SK-N-SH (cell line): ENCODE measurements around the gene LIN28B. TPM values are rescaled to one million over a fixed set of nuclear protein-coding genes. Genes with fewer than 3 reads are reported as not detected.
"Not testable (repeated sequence)": the region's sequence is repeated elsewhere in the genome, so short reads cannot be mapped to it uniquely, and the experiment has no call there.

Experiments
- CTCF ChIA-PET: fragments of 300-600, 350-600 bp; formaldehyde crosslinking; extraction: SDS; loops from one replicate; lab custom pipeline; 2021; lab: Yijun Ruan, JAX
- POLR2A ChIA-PET: fragments of 350-600 bp; sonication (Branson Sonifier 250); formaldehyde crosslinking; extraction: SDS; loops from one replicate; lab custom pipeline; 2020; ENCODE audit warnings: antibody characterized with exemption, inconsistent platforms; lab: Yijun Ruan, JAX
- DNase-seq: peaks from one replicate; pipeline ENCODE4 v3.0.0; 2012
- H2AFZ ChIP-seq: fragments of 200-600 bp; sonication (generic); 2 replicates; pipeline ENCODE4 v1.8.1; 2016; ENCODE audit warnings: antibody characterized with exemption, mild to moderate bottlenecking, low read depth
- H3F3A ChIP-seq: fragments of 200-600 bp; sonication (generic); replicated peaks from 2 replicates; pipeline ENCODE3; 2016; ENCODE audit warnings: antibody characterized with exemption, mild to moderate bottlenecking; ENCODE audit not compliant: insufficient read depth
- H3K27ac ChIP-seq, 2 experiments: fragments of 200-500 bp in 1 of 2; fragments of 200-600 bp in 1 of 2; sonication (Bioruptor generic) in 1 of 2; sonication (generic), shearing (Covaris generic) in 1 of 2; 2 replicates each; pipeline versions ENCODE4 v1.5.1 to v1.6.1; 2014 to 2016; ENCODE audit warnings: low read depth in 2 of 2, inconsistent platforms in 1 of 2, low read length in 1 of 2, mild to moderate bottlenecking in 1 of 2, mixed read lengths in 1 of 2
- H3K27me3 ChIP-seq: fragments of 200-600 bp; sonication (generic), shearing (Covaris generic); 2 replicates; pipeline ENCODE4 v1.6.1; 2016; ENCODE audit warnings: mixed run types; ENCODE audit not compliant: insufficient read depth
- H3K36me3 ChIP-seq, 2 experiments: fragments of 200-500 bp in 1 of 2; fragments of 200-600 bp in 1 of 2; sonication (Bioruptor generic) in 1 of 2; sonication (generic) in 1 of 2; replicated peaks in 1 of 2; 2 replicates each; pipeline versions ENCODE3 to v1.5.1; 2014 to 2016; ENCODE audit warnings: low read length in 1 of 2, mild to moderate bottlenecking in 1 of 2; ENCODE audit not compliant: insufficient read depth in 2 of 2, control insufficient read depth in 1 of 2
- H3K4me1 ChIP-seq, 2 experiments: fragments of 200-500 bp in 1 of 2; fragments of 200-600 bp in 1 of 2; sonication (Bioruptor generic) in 1 of 2; sonication (generic), shearing (Covaris generic) in 1 of 2; 2 replicates each; pipeline versions ENCODE4 v1.5.1 to v1.6.1; 2014 to 2016; ENCODE audit warnings: low read depth in 1 of 2, low read length in 1 of 2, mixed run types in 1 of 2; ENCODE audit not compliant: insufficient read depth in 2 of 2, control insufficient read depth in 1 of 2
- H3K4me2 ChIP-seq: fragments of 200-600 bp; sonication (generic), shearing (Covaris generic); 2 replicates; pipeline ENCODE4 v1.6.1; 2017; ENCODE audit warnings: mixed run types
- H3K4me3 ChIP-seq, 2 experiments: fragments of 200-500 bp in 1 of 2; fragments of 200-600 bp in 1 of 2; sonication (Bioruptor generic) in 1 of 2; sonication (generic), shearing (Covaris generic) in 1 of 2; 2 replicates each; pipeline versions ENCODE4 v1.5.1 to v1.8.1; 2014 to 2016; ENCODE audit warnings: low read depth in 2 of 2, inconsistent platforms in 1 of 2, low read length in 1 of 2, mild to moderate bottlenecking in 1 of 2, mixed read lengths in 1 of 2, moderate library complexity in 1 of 2
- H3K79me2 ChIP-seq: fragments of 200-600 bp; sonication (generic); 2 replicates; pipeline ENCODE4 v1.8.1; 2017; ENCODE audit warnings: mild to moderate bottlenecking; ENCODE audit not compliant: insufficient read depth
- H3K9ac ChIP-seq: fragments of 200-600 bp; sonication (generic); 2 replicates; pipeline ENCODE4 v1.6.1; 2017; ENCODE audit warnings: mixed run types
- H3K9me2 ChIP-seq: fragments of 200-600 bp; sonication (generic); 2 replicates; pipeline ENCODE4 v1.6.1; 2017; ENCODE audit warnings: mixed run types
- H3K9me3 ChIP-seq: fragments of 200-600 bp; sonication (generic); 2 replicates; pipeline ENCODE4 v1.6.1; 2017; ENCODE audit warnings: mixed run types, mild to moderate bottlenecking, moderate library complexity
- H4K20me1 ChIP-seq: fragments of 200-600 bp; sonication (generic); 2 replicates; pipeline ENCODE4 v1.6.1; 2017; ENCODE audit warnings: mild to moderate bottlenecking, mixed run types; ENCODE audit not compliant: insufficient read depth
- ELF1 ChIP-seq: IDR thresholded peaks from 2 replicates; pipeline ENCODE4 v1.4.0; 2012
- FOXJ3 ChIP-seq: sonication (generic); formaldehyde crosslinking; IDR thresholded peaks from 2 replicates; pipeline ENCODE4 v1.5.1; 2020; ENCODE audit warnings: mild to moderate bottlenecking, missing genetic modification reagents
- GATA2 ChIP-seq: sonication (generic); formaldehyde crosslinking; IDR thresholded peaks from 2 replicates; pipeline ENCODE4 v1.5.0; 2020; ENCODE audit warnings: mild to moderate bottlenecking, missing genetic modification reagents
- MEF2A ChIP-seq: IDR thresholded peaks from 2 replicates; pipeline ENCODE4 v1.4.0; 2012; ENCODE audit warnings: low read depth, borderline replicate concordance
- NRF1 ChIP-seq: IDR thresholded peaks from 2 replicates; pipeline ENCODE4 v1.6.1; 2012; ENCODE audit warnings: low read depth, mild to moderate bottlenecking, low read length
- POLR2AphosphoS5 ChIP-seq: IDR thresholded peaks from 2 replicates; pipeline ENCODE4 v1.6.1; 2012; ENCODE audit warnings: low read depth, low read length
- RXRA ChIP-seq: IDR thresholded peaks from 2 replicates; pipeline ENCODE4 v1.4.0; 2012; ENCODE audit warnings: low read depth, mild to moderate bottlenecking, borderline replicate concordance
- SMC3 ChIP-seq: IDR thresholded peaks from 2 replicates; pipeline ENCODE4 v1.6.1; 2012; ENCODE audit warnings: low read depth, low read length, improper control_type of control experiment
- WGBS: methylation state at CpG from one replicate; pipeline ENCODE4 v1.1.6; 2017; ENCODE audit warnings: low lambda C conversion rate; 5-methylcytosine and 5-hydroxymethylcytosine counted together
- polyA plus RNA-seq, 3 experiments: library from polyadenylated mRNA; depleted of rRNA; stranded (reverse); fragments of >200 nt; gene quantifications; 2 replicates each; pipeline ENCODE4 v1.2.3, GENCODE V29; 2012
- TF ChIP-seq, protein P1 (sequence below): fragments of 200-600 bp; sonication (generic); IDR thresholded peaks from 2 replicates; pipeline ENCODE4 v1.6.1; 2017; ENCODE audit warnings: antibody characterized with exemption, mild to moderate bottlenecking, moderate library complexity
- TF ChIP-seq, protein P2 (sequence below): IDR thresholded peaks from 2 replicates; pipeline ENCODE4; 2012
- TF ChIP-seq, protein P3 (sequence below): fragments of 150-350 bp; IDR thresholded peaks from 2 replicates; pipeline ENCODE4 v1.6.1; 2016; ENCODE audit warnings: mild to moderate bottlenecking, low read depth, low read length

Gene LIN28B
- polyA plus RNA-seq, 1 of the 3 experiments (the other 2 are of a cell fraction): 0.67 TPM

DNA sequence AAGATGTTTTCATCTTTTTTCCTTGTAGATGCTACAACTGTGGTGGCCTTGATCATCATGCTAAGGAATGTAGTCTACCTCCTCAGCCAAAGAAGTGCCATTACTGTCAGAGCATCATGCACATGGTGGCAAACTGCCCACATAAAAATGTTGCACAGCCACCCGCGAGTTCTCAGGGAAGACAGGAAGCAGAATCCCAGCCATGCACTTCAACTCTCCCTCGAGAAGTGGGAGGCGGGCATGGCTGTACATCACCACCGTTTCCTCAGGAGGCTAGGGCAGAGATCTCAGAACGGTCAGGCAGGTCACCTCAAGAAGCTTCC lies 121.4 kb downstream of the LIN28B start:
- TF ChIP-seq NRF1 (no peak), FOXJ3 (CRISPR knock-in tag) (no peak), POLR2AphosphoS5 (no peak), RXRA (no peak), GATA2 (no peak)
- H3K27me3 ChIP-seq: no peaks in the 10 kb centered on the region
- POLR2A ChIA-PET: interaction anchor here (0.6 kb wide), 1 partner anchor 81 kb away, joined by 3 read pairs; no protein-coding TSS in a partner anchor
- peaks cover 0 to 6% of the 10 kb centered on the region in 2 experiments; a peak in 2 of 4 replicates for H3K4me1 ChIP-seq
- 67% methylated on average over 6 of the region's 6 CpGs for WGBS
- no peaks in the 10 kb centered on the region for H4K20me1 ChIP-seq
- no peak overlapping the region for H3K4me3 ChIP-seq
- CTCF ChIA-PET: interaction anchor here (0.6 to 4.7 kb wide), 49 partner anchors 9 to 394 kb away, joined by 3 to 54 read pairs (median 6); partner anchors contain the start of genes HACE1, LIN28B and PREP
- no peaks in the 10 kb centered on the region for H3K79me2 ChIP-seq
- H3K9me3 ChIP-seq: no peaks in the 10 kb centered on the region
- H3K9me2 ChIP-seq: no peaks in the 10 kb centered on the region
- H3K36me3 ChIP-seq: peaks cover 0 to 11% of the 10 kb centered on the region in 2 experiments
- DNase-seq: no peak
- H3K9ac ChIP-seq: no peak overlapping the region
- no peak overlapping the region for H2AFZ ChIP-seq
- no peaks in the 10 kb centered on the region for H3F3A ChIP-seq
- H3K27ac ChIP-seq: no peak overlapping the region; a peak in 1 of 4 replicates
- H3K4me2 ChIP-seq: no peak overlapping the region

DNA sequence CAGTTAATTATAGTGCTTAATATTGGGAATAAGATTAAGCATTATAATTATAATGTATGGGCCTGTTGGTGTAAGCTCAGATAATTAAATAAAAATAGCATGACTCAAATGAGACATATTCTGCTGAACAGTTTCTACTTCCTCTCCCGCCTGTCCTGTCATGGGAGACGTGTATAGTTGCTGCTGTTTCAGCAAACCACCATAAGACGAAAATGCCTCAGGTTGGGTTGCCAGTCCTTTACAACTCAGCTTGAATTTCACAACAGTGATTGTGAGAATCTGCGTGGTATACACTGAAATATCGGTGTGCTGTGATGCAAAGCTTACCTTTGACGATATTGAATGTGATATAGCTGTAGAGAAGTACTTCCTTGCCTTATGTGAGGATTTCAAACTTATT lies 123.4 kb downstream of the LIN28B start:
- WGBS: 90% methylated on average over 6 of the region's 6 CpGs
- peaks cover 0 to 6% of the 10 kb centered on the region in 2 experiments; a peak in 2 of 4 replicates for H3K4me1 ChIP-seq
- H3K27ac ChIP-seq: no peak overlapping the region
- POLR2A ChIA-PET: no interaction called here
- H3K9ac ChIP-seq: no peak overlapping the region
- no peaks in the 10 kb centered on the region for H3K9me3 ChIP-seq
- no peak overlapping the region for H2AFZ ChIP-seq
- no peak overlapping the region for H3K4me3 ChIP-seq
- H3K4me2 ChIP-seq: no peak overlapping the region
- no peaks in the 10 kb centered on the region for H3K9me2 ChIP-seq
- CTCF ChIA-PET: interaction anchor here (0.5 to 4.7 kb wide), 8 partner anchors 14 to 283 kb away, joined by 3 to 54 read pairs (median 14); no protein-coding TSS in a partner anchor
- no peaks in the 10 kb centered on the region for H3K79me2 ChIP-seq
- TF ChIP-seq SMC3: no peak
- no peak for TF ChIP-seq ELF1
- no peak for TF ChIP-seq MEF2A
- TF ChIP-seq, protein P1, sequence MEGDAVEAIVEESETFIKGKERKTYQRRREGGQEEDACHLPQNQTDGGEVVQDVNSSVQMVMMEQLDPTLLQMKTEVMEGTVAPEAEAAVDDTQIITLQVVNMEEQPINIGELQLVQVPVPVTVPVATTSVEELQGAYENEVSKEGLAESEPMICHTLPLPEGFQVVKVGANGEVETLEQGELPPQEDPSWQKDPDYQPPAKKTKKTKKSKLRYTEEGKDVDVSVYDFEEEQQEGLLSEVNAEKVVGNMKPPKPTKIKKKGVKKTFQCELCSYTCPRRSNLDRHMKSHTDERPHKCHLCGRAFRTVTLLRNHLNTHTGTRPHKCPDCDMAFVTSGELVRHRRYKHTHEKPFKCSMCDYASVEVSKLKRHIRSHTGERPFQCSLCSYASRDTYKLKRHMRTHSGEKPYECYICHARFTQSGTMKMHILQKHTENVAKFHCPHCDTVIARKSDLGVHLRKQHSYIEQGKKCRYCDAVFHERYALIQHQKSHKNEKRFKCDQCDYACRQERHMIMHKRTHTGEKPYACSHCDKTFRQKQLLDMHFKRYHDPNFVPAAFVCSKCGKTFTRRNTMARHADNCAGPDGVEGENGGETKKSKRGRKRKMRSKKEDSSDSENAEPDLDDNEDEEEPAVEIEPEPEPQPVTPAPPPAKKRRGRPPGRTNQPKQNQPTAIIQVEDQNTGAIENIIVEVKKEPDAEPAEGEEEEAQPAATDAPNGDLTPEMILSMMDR: no peak
- TF ChIP-seq, protein P2, sequence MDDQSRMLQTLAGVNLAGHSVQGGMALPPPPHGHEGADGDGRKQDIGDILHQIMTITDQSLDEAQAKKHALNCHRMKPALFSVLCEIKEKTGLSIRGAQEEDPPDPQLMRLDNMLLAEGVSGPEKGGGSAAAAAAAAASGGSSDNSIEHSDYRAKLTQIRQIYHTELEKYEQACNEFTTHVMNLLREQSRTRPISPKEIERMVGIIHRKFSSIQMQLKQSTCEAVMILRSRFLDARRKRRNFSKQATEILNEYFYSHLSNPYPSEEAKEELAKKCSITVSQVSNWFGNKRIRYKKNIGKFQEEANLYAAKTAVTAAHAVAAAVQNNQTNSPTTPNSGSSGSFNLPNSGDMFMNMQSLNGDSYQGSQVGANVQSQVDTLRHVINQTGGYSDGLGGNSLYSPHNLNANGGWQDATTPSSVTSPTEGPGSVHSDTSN: no peak
- TF ChIP-seq, protein P3, sequence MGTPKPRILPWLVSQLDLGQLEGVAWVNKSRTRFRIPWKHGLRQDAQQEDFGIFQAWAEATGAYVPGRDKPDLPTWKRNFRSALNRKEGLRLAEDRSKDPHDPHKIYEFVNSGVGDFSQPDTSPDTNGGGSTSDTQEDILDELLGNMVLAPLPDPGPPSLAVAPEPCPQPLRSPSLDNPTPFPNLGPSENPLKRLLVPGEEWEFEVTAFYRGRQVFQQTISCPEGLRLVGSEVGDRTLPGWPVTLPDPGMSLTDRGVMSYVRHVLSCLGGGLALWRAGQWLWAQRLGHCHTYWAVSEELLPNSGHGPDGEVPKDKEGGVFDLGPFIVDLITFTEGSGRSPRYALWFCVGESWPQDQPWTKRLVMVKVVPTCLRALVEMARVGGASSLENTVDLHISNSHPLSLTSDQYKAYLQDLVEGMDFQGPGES: no peak
- TF ChIP-seq GATA2: no peak
- peaks cover 0 to 11% of the 10 kb centered on the region in 2 experiments for H3K36me3 ChIP-seq
- H3K27me3 ChIP-seq: no peaks in the 10 kb centered on the region
- no peaks in the 10 kb centered on the region for H4K20me1 ChIP-seq
- H3F3A ChIP-seq: no peaks in the 10 kb centered on the region
- DNase-seq: no peak

DNA sequence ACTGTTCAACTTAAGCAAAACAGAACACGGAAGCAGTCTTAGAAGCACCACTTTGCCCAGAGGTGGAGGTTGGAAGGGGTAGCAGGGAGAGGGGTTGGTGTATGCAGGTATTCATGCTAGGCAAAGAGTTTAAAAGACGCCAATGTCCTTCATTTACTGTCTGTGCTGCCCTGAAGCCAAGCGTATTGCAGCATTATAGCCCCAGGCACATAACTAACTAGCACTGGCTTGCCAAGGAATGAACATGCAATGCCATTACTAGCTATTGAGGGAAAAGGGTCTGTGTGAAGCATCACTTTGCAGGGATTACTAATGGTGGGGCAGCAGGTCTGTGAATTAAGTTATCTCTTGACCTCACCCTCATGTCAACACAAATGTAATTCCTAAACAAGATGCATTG lies 124.8 kb downstream of the LIN28B start:
- CTCF ChIA-PET, DNase-seq, H3K9me3 ChIP-seq, H3K27ac ChIP-seq, H4K20me1 ChIP-seq, H3K9ac ChIP-seq, H2AFZ ChIP-seq, H3K4me3 ChIP-seq, H3K9me2 ChIP-seq, H3K4me2 ChIP-seq, H3K79me2 ChIP-seq, H3F3A ChIP-seq, POLR2A ChIA-PET, H3K4me1 ChIP-seq, H3K27me3 ChIP-seq: not testable (repeated sequence)
- 61% methylated on average over 3 of the region's 3 CpGs for WGBS
- peaks cover 0 to 11% of the 10 kb centered on the region in 2 experiments for H3K36me3 ChIP-seq
